ENCODE measurements around the gene AFDN.

DNA sequence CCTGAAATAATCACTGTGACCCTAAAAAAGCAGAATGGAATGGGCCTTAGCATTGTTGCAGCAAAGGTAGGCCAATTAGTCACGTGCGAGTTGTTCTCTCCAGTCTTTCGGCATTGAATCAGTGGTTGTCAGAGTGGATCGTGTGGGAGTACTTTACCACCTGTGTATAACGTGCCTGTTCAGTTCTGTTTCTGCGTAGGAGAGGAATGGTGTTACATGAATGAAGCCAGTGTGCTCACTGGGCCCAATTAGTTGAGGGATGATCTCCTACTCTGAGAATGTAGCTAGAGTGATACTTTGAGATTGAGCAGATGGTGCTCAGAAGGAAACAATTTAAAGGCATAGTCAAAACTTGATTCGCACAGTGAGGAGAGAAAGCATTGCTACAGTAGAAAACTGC is 98.3 kb downstream of the AFDN start:
- TF ChIP-seq CTCF (IDR thresholded peaks at IDR 0.05; ENCODE audit: low read length) = no peak
- TF ChIP-seq EZH2phosphoT487 (IDR thresholded peaks at IDR 0.05; ENCODE audit: low read length) = no peak

Data from MM.1S (cell line).